ENCODE data around the gene ZSCAN12.

- TF ChIP-seq, protein P1, sequence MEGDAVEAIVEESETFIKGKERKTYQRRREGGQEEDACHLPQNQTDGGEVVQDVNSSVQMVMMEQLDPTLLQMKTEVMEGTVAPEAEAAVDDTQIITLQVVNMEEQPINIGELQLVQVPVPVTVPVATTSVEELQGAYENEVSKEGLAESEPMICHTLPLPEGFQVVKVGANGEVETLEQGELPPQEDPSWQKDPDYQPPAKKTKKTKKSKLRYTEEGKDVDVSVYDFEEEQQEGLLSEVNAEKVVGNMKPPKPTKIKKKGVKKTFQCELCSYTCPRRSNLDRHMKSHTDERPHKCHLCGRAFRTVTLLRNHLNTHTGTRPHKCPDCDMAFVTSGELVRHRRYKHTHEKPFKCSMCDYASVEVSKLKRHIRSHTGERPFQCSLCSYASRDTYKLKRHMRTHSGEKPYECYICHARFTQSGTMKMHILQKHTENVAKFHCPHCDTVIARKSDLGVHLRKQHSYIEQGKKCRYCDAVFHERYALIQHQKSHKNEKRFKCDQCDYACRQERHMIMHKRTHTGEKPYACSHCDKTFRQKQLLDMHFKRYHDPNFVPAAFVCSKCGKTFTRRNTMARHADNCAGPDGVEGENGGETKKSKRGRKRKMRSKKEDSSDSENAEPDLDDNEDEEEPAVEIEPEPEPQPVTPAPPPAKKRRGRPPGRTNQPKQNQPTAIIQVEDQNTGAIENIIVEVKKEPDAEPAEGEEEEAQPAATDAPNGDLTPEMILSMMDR (IDR thresholded peaks at IDR 0.05) = no peak
- TF ChIP-seq POLR2A (IDR thresholded peaks at IDR 0.05) (no peak), POLR2AphosphoS5 (IDR thresholded peaks at IDR 0.05) (peak in 1 of 3 donors; percentile 87)
These were observed 45.4 kb downstream of the ZSCAN12 start for GRCh38 chr6:28353981-28354676.
